Measurements from ENCODE around the gene ST6GALNAC3.

DNA sequence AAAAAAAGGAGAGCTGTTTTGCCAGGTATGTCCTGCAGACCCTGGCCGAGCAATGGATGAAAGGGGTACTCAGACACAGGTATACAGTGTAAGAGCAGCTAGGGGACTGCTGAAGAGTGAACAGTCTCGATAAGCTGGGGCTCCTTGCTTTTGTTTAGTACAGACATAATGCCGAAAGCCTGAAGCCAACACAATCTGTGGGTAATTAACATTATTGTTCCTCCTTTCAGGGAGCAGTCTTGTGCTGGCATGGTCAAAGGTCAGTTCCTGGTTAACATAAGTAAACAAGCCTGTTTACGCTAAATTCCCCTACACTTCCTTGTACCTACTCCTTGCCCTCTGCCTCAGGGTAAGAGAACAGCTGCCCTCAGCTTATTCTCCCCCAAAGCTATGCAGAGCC is 520.5 kb downstream of the ST6GALNAC3 start:
- TF ChIP-seq, protein P1, sequence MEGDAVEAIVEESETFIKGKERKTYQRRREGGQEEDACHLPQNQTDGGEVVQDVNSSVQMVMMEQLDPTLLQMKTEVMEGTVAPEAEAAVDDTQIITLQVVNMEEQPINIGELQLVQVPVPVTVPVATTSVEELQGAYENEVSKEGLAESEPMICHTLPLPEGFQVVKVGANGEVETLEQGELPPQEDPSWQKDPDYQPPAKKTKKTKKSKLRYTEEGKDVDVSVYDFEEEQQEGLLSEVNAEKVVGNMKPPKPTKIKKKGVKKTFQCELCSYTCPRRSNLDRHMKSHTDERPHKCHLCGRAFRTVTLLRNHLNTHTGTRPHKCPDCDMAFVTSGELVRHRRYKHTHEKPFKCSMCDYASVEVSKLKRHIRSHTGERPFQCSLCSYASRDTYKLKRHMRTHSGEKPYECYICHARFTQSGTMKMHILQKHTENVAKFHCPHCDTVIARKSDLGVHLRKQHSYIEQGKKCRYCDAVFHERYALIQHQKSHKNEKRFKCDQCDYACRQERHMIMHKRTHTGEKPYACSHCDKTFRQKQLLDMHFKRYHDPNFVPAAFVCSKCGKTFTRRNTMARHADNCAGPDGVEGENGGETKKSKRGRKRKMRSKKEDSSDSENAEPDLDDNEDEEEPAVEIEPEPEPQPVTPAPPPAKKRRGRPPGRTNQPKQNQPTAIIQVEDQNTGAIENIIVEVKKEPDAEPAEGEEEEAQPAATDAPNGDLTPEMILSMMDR (IDR thresholded peaks at IDR 0.05), result no peak
- no peak for TF ChIP-seq POLR2A (IDR thresholded peaks at IDR 0.05)

All from testis (tissue), 2 donors.